GM08714 (cell line): ENCODE measurements around the gene RB1.
"Not testable (repeated sequence)": the region's sequence is repeated elsewhere in the genome, so short reads cannot be mapped to it uniquely, and the experiment has no call there.

Experiments
- H3K4me3 ChIP-seq: fragments of 200-500 bp; sonication (Bioruptor generic); 2 replicates; pipeline ENCODE4 v1.5.1; 2014; ENCODE audit warnings: mild to moderate bottlenecking, low read length, inconsistent platforms
- ZNF274 ChIP-seq: IDR thresholded peaks from 2 replicates; pipeline ENCODE4 v1.6.1; 2012; ENCODE audit warnings: mild to moderate bottlenecking, low read depth, low read length

The RB1 gene

GRCh38 chr13:48353590-48353989 lies 50.0 kb downstream of the RB1 start:
- no peak overlapping the region for H3K4me3 ChIP-seq
- TF ChIP-seq ZNF274 = no peak

- not testable (repeated sequence) for H3K4me3 ChIP-seq
Observed at GRCh38 chr13:48355524-48355923, 52.0 kb downstream of the RB1 start.

GRCh38 chr13:48356750-48357149 lies 53.2 kb downstream of the RB1 start:
- no peak overlapping the region for H3K4me3 ChIP-seq
- TF ChIP-seq ZNF274 = no peak

GRCh38 chr13:48369988-48370387 lies 66.4 kb downstream of the RB1 start:
- TF ChIP-seq ZNF274 = no peak
- H3K4me3 ChIP-seq = no peak overlapping the region

GRCh38 chr13:48370815-48371214 lies 67.3 kb downstream of the RB1 start:
- no peak for TF ChIP-seq ZNF274
- H3K4me3 ChIP-seq = no peak overlapping the region

GRCh38 chr13:48377857-48378256 lies 74.3 kb downstream of the RB1 start:
- H3K4me3 ChIP-seq = no peak overlapping the region
- no peak for TF ChIP-seq ZNF274

GRCh38 chr13:48380581-48380980 lies 77.0 kb downstream of the RB1 start:
- TF ChIP-seq ZNF274 = no peak
- H3K4me3 ChIP-seq = no peak overlapping the region

- TF ChIP-seq ZNF274 = no peak
- no peak overlapping the region for H3K4me3 ChIP-seq
Observed at GRCh38 chr13:48383384-48383783, 79.8 kb downstream of the RB1 start.

GRCh38 chr13:48386816-48387215 lies 83.3 kb downstream of the RB1 start:
- TF ChIP-seq ZNF274 = no peak
- H3K4me3 ChIP-seq = no peak overlapping the region

- TF ChIP-seq ZNF274 = no peak
- H3K4me3 ChIP-seq = no peak overlapping the region
Observed at GRCh38 chr13:48391257-48391656, 87.7 kb downstream of the RB1 start.

- TF ChIP-seq ZNF274 = no peak
- H3K4me3 ChIP-seq = no peak overlapping the region
Observed at GRCh38 chr13:48393030-48393697, 89.6 kb downstream of the RB1 start.

- no peak overlapping the region for H3K4me3 ChIP-seq
- TF ChIP-seq ZNF274 = no peak
Observed at GRCh38 chr13:48393698-48394085, 90.1 kb downstream of the RB1 start.

GRCh38 chr13:48397744-48398143 lies 94.2 kb downstream of the RB1 start:
- no peak overlapping the region for H3K4me3 ChIP-seq
- no peak for TF ChIP-seq ZNF274

- TF ChIP-seq ZNF274 = no peak
- no peak overlapping the region for H3K4me3 ChIP-seq
Observed at GRCh38 chr13:48398450-48399095, 95.0 kb downstream of the RB1 start.

GRCh38 chr13:48400090-48400694 lies 96.6 kb downstream of the RB1 start:
- no peak overlapping the region for H3K4me3 ChIP-seq
- no peak for TF ChIP-seq ZNF274
